Mesenchymal stem cell (in vitro differentiated cells and primary cell): ENCODE results near the gene SGCG.

Experiments
- DNase-seq: peaks from one replicate; pipeline ENCODE4 v3.0.0-alpha.2; 2013
- H2AFZ ChIP-seq: one replicate; pipeline ENCODE4 v1.6.1; 2013; ENCODE audit warnings: low read depth, mild to moderate bottlenecking, control low read depth, inconsistent platforms, low read length, moderate library complexity
- H2AK5ac ChIP-seq: 2 replicates; pipeline ENCODE4 v1.6.1; 2013; ENCODE audit warnings: low read length, moderate library complexity, mild to moderate bottlenecking, inconsistent platforms; ENCODE audit not compliant: severe bottlenecking
- H2BK120ac ChIP-seq: one replicate; pipeline ENCODE4 v1.6.1; 2013; ENCODE audit warnings: low read depth, mild to moderate bottlenecking, inconsistent platforms, low read length, moderate library complexity
- H2BK12ac ChIP-seq, 2 experiments: one replicate each; pipeline ENCODE4 v1.6.1; 2013; ENCODE audit warnings: inconsistent platforms in 2 of 2, low read length in 2 of 2, mild to moderate bottlenecking in 2 of 2, moderate library complexity in 2 of 2, control low read depth in 1 of 2
- H2BK15ac ChIP-seq: one replicate; pipeline ENCODE4 v1.6.1; 2013; ENCODE audit warnings: mild to moderate bottlenecking, low read depth, inconsistent platforms; ENCODE audit not compliant: poor library complexity, severe bottlenecking
- H2BK5ac ChIP-seq: 2 replicates; pipeline ENCODE4 v1.6.1; 2013; ENCODE audit warnings: low read depth, mild to moderate bottlenecking, low read length, control low read depth, inconsistent platforms; ENCODE audit not compliant: poor library complexity, severe bottlenecking
- H3K14ac ChIP-seq, 2 experiments: one replicate each; pipeline ENCODE4 v1.6.1; 2013; ENCODE audit warnings: inconsistent platforms in 2 of 2, low read length in 2 of 2, control low read depth in 1 of 2, mild to moderate bottlenecking in 1 of 2, moderate library complexity in 1 of 2
- H3K18ac ChIP-seq, 2 experiments: one replicate each; pipeline ENCODE4 v1.6.1; 2013; ENCODE audit warnings: inconsistent platforms in 2 of 2, low read length in 2 of 2, control low read depth in 1 of 2, low read depth in 1 of 2, mild to moderate bottlenecking in 1 of 2
- H3K23ac ChIP-seq, 2 experiments: one replicate each; pipeline ENCODE4 v1.6.1; 2013; ENCODE audit warnings: inconsistent platforms in 2 of 2, low read length in 2 of 2, mild to moderate bottlenecking in 2 of 2, moderate library complexity in 2 of 2, control low read depth in 1 of 2
- H3K27ac ChIP-seq: 2 replicates; pipeline ENCODE4 v1.5.1; 2013; ENCODE audit warnings: mild to moderate bottlenecking, moderate library complexity, low read length, control low read depth, inconsistent platforms; ENCODE audit not compliant: poor library complexity, severe bottlenecking
- H3K27me3 ChIP-seq, 2 experiments: 2 replicates each; pipeline versions ENCODE4 v1.6.1 to v1.7.0; 2013; ENCODE audit warnings: low read length in 2 of 2, mild to moderate bottlenecking in 2 of 2, moderate library complexity in 2 of 2, control low read depth in 1 of 2, inconsistent platforms in 1 of 2; ENCODE audit not compliant: control insufficient read depth in 1 of 2, insufficient read depth in 1 of 2
- H3K36me3 ChIP-seq, 2 experiments: 2 replicates each; pipeline versions ENCODE4 v1.6.1 to v1.7.0; 2013; ENCODE audit warnings: low read length in 2 of 2, control low read depth in 1 of 2, inconsistent platforms in 1 of 2, low read depth in 1 of 2, mild to moderate bottlenecking in 1 of 2; ENCODE audit not compliant: insufficient read depth in 2 of 2, control insufficient read depth in 1 of 2
- H3K4ac ChIP-seq, 2 experiments: one replicate each; pipeline ENCODE4 v1.6.1; 2013; ENCODE audit warnings: inconsistent platforms in 2 of 2, low read length in 2 of 2, mild to moderate bottlenecking in 2 of 2, moderate library complexity in 2 of 2, control low read depth in 1 of 2, low read depth in 1 of 2
- H3K4me1 ChIP-seq: 2 replicates; pipeline ENCODE4 v1.6.1; 2013; ENCODE audit warnings: low read depth, low read length, control low read depth; ENCODE audit not compliant: control insufficient read depth, insufficient read depth
- H3K4me2 ChIP-seq: 2 replicates; pipeline ENCODE4 v1.6.1; 2013; ENCODE audit warnings: low read length, mild to moderate bottlenecking, inconsistent platforms; ENCODE audit not compliant: poor library complexity, severe bottlenecking
- H3K4me3 ChIP-seq, 2 experiments: 2 replicates each; pipeline versions ENCODE4 v1.5.1 to v1.7.0; 2013; ENCODE audit warnings: low read length in 2 of 2, mild to moderate bottlenecking in 2 of 2, control low read depth in 1 of 2, low read depth in 1 of 2; ENCODE audit not compliant: insufficient read depth in 1 of 2
- H3K79me1 ChIP-seq: replicated peaks from 2 replicates; pipeline ENCODE4 v1.6.1; 2013; ENCODE audit warnings: mild to moderate bottlenecking, control low read depth, low read length, inconsistent platforms; ENCODE audit not compliant: poor library complexity, severe bottlenecking
- H3K9ac ChIP-seq: 2 replicates; pipeline ENCODE4 v1.7.0; 2013; ENCODE audit warnings: mild to moderate bottlenecking, low read length, moderate library complexity
- H3K9me3 ChIP-seq: 2 replicates; pipeline ENCODE4 v1.7.0; 2013; ENCODE audit warnings: mild to moderate bottlenecking, low read length; ENCODE audit not compliant: control insufficient read depth
- H4K8ac ChIP-seq: one replicate; pipeline ENCODE4 v1.6.1; 2013; ENCODE audit warnings: inconsistent platforms, mild to moderate bottlenecking, low read length, moderate library complexity
- H4K91ac ChIP-seq: one replicate; pipeline ENCODE4 v1.6.1; 2013; ENCODE audit warnings: mild to moderate bottlenecking, low read length, inconsistent platforms
- WGBS: methylation state at CpG from one replicate; pipeline ENCODE4 v1.1.7; 2013; ENCODE audit warnings: mixed read lengths; 5-methylcytosine and 5-hydroxymethylcytosine counted together

SGCG gene

DNA sequence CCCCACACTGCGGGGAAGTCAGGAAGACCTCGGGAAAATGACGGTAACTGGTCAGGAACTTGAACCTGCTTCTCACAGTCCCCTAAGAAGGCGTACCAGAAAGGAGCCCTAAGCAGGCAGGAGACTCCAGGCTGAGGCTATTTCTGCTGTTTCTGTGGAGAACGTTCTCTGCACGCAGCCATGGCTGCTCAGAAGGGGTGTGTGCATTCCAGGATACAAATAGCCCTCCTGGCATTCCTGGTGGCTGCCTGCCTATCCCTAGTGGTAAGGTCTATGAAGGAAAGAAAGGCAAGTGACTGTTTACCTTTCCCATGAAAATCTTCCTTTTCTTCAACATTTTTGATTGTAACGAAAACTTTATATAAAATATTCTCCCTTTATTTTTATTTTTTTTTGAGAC lies 2.5 kb downstream of the SGCG start:
- Histone ChIP-seq H3K18ac (no peak overlapping the region), H4K8ac (no peak overlapping the region), H3K23ac (no peak overlapping the region), H3K4me3 (no peak overlapping the region), H4K91ac (no peak overlapping the region), H2AFZ (no peak overlapping the region), H3K27me3 (no peaks in the 10 kb centered on the region), H2BK12ac (no peak overlapping the region), H2BK15ac (no peak overlapping the region), H3K4ac (no peak overlapping the region), H3K4me1 (no peaks in the 10 kb centered on the region), H3K79me1 (no peaks in the 10 kb centered on the region), H3K4me2 (no peak overlapping the region), H3K36me3 (no peaks in the 10 kb centered on the region), H3K9me3 (no peaks in the 10 kb centered on the region), H2BK120ac (no peak overlapping the region), H2AK5ac (no peak overlapping the region), H2BK5ac (no peak overlapping the region), H3K14ac (no peak overlapping the region), H3K27ac (no peak overlapping the region), H3K9ac (no peak overlapping the region)
- 89% methylated on average over 6 of the region's 7 CpGs for WGBS
- no peak for DNase-seq

DNA sequence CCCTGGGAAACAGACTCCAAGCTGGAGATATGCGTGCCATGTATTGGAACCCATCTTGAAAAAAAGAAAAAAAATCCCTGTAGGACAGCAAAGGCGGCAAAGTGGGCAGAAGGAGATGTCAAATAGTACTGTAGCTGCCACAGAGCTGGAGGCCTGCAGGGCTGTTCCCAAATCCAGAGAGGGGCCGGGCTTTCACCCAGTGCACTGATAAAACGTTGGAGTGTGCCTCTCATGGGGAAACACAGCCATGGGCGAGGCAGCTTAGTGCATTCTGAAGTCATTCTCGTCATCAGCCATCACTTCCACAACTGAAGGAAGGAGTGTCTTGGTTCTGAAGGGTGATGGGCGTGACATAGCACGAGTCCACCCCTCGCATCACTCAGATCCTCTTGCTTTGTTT lies 4.8 kb downstream of the SGCG start:
- H3K79me1 ChIP-seq, result no peaks in the 10 kb centered on the region
- H3K14ac ChIP-seq, result no peak overlapping the region
- no peak overlapping the region for H3K9ac ChIP-seq
- 79% methylated on average over 9 of the region's 9 CpGs for WGBS
- H3K27ac ChIP-seq, result no peak overlapping the region
- H3K36me3 ChIP-seq, result no peaks in the 10 kb centered on the region
- H3K4me3 ChIP-seq, result no peak overlapping the region
- DNase-seq, result no peak
- no peak overlapping the region for H2AFZ ChIP-seq
- H3K4me2 ChIP-seq, result no peak overlapping the region
- no peak overlapping the region for H2BK5ac ChIP-seq
- no peak overlapping the region for H3K23ac ChIP-seq
- H2AK5ac ChIP-seq, result no peak overlapping the region
- H3K4ac ChIP-seq, result no peak overlapping the region
- no peaks in the 10 kb centered on the region for H3K9me3 ChIP-seq
- no peaks in the 10 kb centered on the region for H3K4me1 ChIP-seq
- no peak overlapping the region for H3K18ac ChIP-seq
- H3K27me3 ChIP-seq, result no peaks in the 10 kb centered on the region
- H2BK15ac ChIP-seq, result no peak overlapping the region
- H2BK120ac ChIP-seq, result no peak overlapping the region
- no peak overlapping the region for H4K91ac ChIP-seq
- no peak overlapping the region for H2BK12ac ChIP-seq
- no peak overlapping the region for H4K8ac ChIP-seq

DNA sequence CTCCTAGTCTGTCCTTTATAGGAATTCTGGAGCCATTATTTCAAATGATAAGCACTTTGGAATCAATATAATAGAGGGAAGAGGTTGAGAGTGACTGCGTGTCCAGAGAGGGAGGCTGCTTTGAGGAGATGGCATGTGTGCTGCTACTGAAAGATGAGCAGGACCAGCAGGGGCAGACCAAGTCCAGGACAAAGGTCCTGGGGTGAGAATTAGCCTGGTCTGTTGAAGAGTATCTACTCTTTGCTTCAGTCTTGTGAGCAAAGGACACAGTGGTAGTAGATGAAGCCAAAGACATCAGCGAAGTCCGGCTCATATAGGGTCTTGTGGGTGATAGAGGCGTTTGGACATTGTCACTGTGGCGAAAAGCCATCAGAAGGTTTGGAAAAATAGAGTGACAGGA lies 21.1 kb downstream of the SGCG start:
- H2BK5ac ChIP-seq, result no peak overlapping the region
- no peak for DNase-seq
- H2AFZ ChIP-seq, result no peak overlapping the region
- no peak overlapping the region for H3K4me3 ChIP-seq
- H2BK12ac ChIP-seq, result no peak overlapping the region
- 82% methylated on average over 5 of the region's 5 CpGs for WGBS
- H4K8ac ChIP-seq, result no peak overlapping the region
- H3K79me1 ChIP-seq, result no peaks in the 10 kb centered on the region
- no peak overlapping the region for H3K14ac ChIP-seq
- H3K9ac ChIP-seq, result no peak overlapping the region
- H3K4me1 ChIP-seq, result no peaks in the 10 kb centered on the region
- H2AK5ac ChIP-seq, result no peak overlapping the region
- no peaks in the 10 kb centered on the region for H3K27me3 ChIP-seq
- H2BK120ac ChIP-seq, result no peak overlapping the region
- no peaks in the 10 kb centered on the region for H3K36me3 ChIP-seq
- H4K91ac ChIP-seq, result no peak overlapping the region
- H3K23ac ChIP-seq, result no peak overlapping the region
- H2BK15ac ChIP-seq, result no peak overlapping the region
- H3K27ac ChIP-seq, result no peak overlapping the region
- no peak overlapping the region for H3K4me2 ChIP-seq
- H3K18ac ChIP-seq, result no peak overlapping the region
- peaks cover 4% of the 10 kb centered on the region for H3K9me3 ChIP-seq
- no peak overlapping the region for H3K4ac ChIP-seq

DNA sequence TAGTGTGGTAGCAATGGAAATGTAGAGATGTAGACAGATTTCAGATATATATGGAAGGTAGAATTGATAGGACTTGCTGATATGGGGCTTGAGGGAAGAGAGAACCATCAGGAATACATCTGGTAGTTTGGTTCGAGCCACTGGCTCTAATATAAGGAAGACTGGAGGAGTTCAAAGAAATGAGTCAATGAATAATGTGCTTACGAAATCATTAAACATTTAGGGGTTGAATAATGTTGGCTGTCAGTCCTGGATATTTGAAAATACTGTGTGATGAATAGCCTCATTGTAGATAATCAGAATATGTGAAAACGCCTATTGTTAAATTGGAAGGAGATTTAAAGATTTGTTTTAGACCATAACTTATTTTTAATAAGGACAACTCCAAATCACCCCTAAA lies 21.6 kb downstream of the SGCG start:
- Histone ChIP-seq H2BK12ac (no peak overlapping the region), H3K79me1 (no peaks in the 10 kb centered on the region), H4K91ac (no peak overlapping the region), H3K23ac (no peak overlapping the region), H3K18ac (no peak overlapping the region), H3K4me2 (no peak overlapping the region), H3K4ac (no peak overlapping the region), H2AK5ac (no peak overlapping the region), H2AFZ (no peak overlapping the region), H2BK120ac (no peak overlapping the region), H4K8ac (no peak overlapping the region), H2BK15ac (no peak overlapping the region), H3K9ac (no peak overlapping the region), H2BK5ac (no peak overlapping the region), H3K36me3 (no peaks in the 10 kb centered on the region), H3K14ac (no peak overlapping the region), H3K27ac (no peak overlapping the region), H3K4me1 (no peaks in the 10 kb centered on the region), H3K9me3 (peaks cover 9% of the 10 kb centered on the region), H3K4me3 (no peak overlapping the region), H3K27me3 (no peaks in the 10 kb centered on the region)
- DNase-seq, result no peak
- 57% methylated on average over 2 of the region's 3 CpGs for WGBS
